B cell (primary cell): ENCODE data around the gene TMC3.

Experiments
- CTCF ChIP-seq: fragments of 200-600 bp; IDR thresholded peaks from one replicate; pipeline ENCODE4 v1.8.0; 2022; ENCODE audit warnings: antibody characterized with exemption, mild to moderate bottlenecking
- EZH2 ChIP-seq: IDR thresholded peaks from 2 replicates; pipeline ENCODE4 v1.6.1; 2012; ENCODE audit warnings: borderline replicate concordance, low read depth, mild to moderate bottlenecking, moderate library complexity, low read length; ENCODE audit not compliant: insufficient read depth, poor library complexity, severe bottlenecking

DNA sequence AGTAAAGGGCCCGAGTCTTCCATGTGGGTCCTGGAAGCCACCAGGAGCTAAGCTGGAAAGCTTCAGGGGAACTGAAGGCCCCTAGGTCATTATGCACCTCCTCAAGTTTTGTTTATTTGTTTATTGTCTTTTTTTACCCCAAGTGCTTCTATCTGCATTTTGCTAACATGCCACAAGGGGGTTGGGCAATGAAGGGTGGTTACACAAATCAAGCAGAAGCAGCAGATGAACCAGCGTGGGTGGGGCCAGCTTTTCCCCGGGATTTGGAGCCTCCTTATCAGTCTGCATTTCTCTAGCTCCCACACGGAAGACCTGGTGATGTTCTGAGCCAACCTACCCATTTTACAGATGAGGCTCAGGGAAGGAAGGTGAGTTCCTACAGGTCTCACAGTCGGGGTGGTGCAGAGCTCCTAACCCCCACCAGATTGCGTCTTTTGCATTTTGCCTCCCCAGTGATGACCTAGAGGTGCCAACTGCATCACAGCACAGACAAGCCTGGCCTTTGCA is 16.8 kb downstream of the TMC3 start:
- TF ChIP-seq CTCF (peak; percentile 25), EZH2 (no peak)
